ENCODE results near the gene WARS2. TPM values are rescaled to one million over a fixed set of nuclear protein-coding genes. Genes with fewer than 3 reads are reported as not detected.

The WARS2 gene
- total and polyA plus RNA-seq, 2 of the 8 experiments (the other 6 are each of a cell fraction or from before 2014, with no cell fraction given), result 4.3 to 12.9 TPM

- H3K79me1 ChIP-seq (ENCODE audit: low read depth, low read length), result no peaks in the 10 kb centered on the region
- H2BK20ac ChIP-seq (ENCODE audit: low read length), result no peak overlapping the region
- H2BK5ac ChIP-seq (ENCODE audit: low read depth, low read length), result no peak overlapping the region
- no peak overlapping the region for H2BK120ac ChIP-seq (replicated peaks; ENCODE audit: low read depth, low read length)
- ChIA-PET POLR2A (ENCODE audit: partially characterized antibody) (interaction anchor here (0.7 kb wide), 1 partner anchor 53 kb away, joined by 3 read pairs; no protein-coding TSS in a partner anchor), CTCF (ENCODE audit: partially characterized antibody) (interaction anchor here (1.2 to 1.9 kb wide), 2 partner anchors 11 to 44 kb away, joined by 3 to 4 read pairs; no protein-coding TSS in a partner anchor)
- no peak overlapping the region for H2AFZ ChIP-seq (ENCODE audit: low read length)
- no peak for DNase-seq (ENCODE audit: low read depth in 1 of 2, low spot score in 2 of 2)
- no peak overlapping the region for H2BK12ac ChIP-seq (ENCODE audit: low read depth, low read length)
- no peak overlapping the region for H3K9ac ChIP-seq (replicated peaks in 1 of 4; ENCODE audit: extremely low read depth in 1 of 4, low read depth in 3 of 4, low read length in 3 of 4)
- H3K4ac ChIP-seq (replicated peaks; ENCODE audit: insufficient read length, low read depth, low read length), result no peak overlapping the region
- no peak overlapping the region for H3K4me2 ChIP-seq (ENCODE audit: insufficient read depth in 1 of 2, low read depth in 2 of 2, low read length in 2 of 2)
- H4K20me1 ChIP-seq (replicated peaks in 1 of 2; ENCODE audit: control insufficient read depth in 1 of 2, insufficient read depth in 2 of 2, low read length in 2 of 2), result no peaks in the 10 kb centered on the region
- H3K27ac ChIP-seq (ENCODE audit: low read depth, low read length), result no peak overlapping the region
- H3K4me3 ChIP-seq (ENCODE audit: extremely low read depth in 1 of 4, insufficient read depth in 2 of 4, low read depth in 3 of 4, low read length in 4 of 4), result no peak overlapping the region
- no peaks in the 10 kb centered on the region for H3K79me2 ChIP-seq (ENCODE audit: control insufficient read depth in 1 of 2, insufficient read depth in 2 of 2, low read length in 2 of 2)
- H3K23ac ChIP-seq (ENCODE audit: insufficient read length), result no peak overlapping the region
- H3K18ac ChIP-seq (ENCODE audit: extremely low read depth, low read length), result no peak overlapping the region
- H3K27me3 ChIP-seq (replicated peaks in 1 of 4; ENCODE audit: control insufficient read depth in 3 of 4, extremely low read depth in 1 of 4, insufficient read depth in 3 of 4, low read length in 3 of 4), result no peaks in the 10 kb centered on the region
- H3K36me3 ChIP-seq (ENCODE audit: control insufficient read depth in 2 of 4, insufficient read depth in 4 of 4, low read length in 3 of 4), result no peaks in the 10 kb centered on the region
- no peaks in the 10 kb centered on the region for H3K23me2 ChIP-seq (ENCODE audit: low read depth, low read length)
- no peak for FAIRE-seq
- no peak overlapping the region for H3K14ac ChIP-seq (ENCODE audit: insufficient read length)
- H4K5ac ChIP-seq (ENCODE audit: insufficient read length, low read depth, low read length), result no peak overlapping the region
- H3K4me1 ChIP-seq (replicated peaks in 1 of 4; ENCODE audit: control insufficient read depth in 3 of 4, insufficient read depth in 4 of 4, low read length in 3 of 4), result no peaks in the 10 kb centered on the region
- no peaks in the 10 kb centered on the region for H3K9me3 ChIP-seq (ENCODE audit: insufficient read depth in 2 of 2, low read depth in 1 of 2, low read length in 1 of 2)
- H4K8ac ChIP-seq (ENCODE audit: extremely low read depth, insufficient read depth, low read length), result no peak overlapping the region
- no peak overlapping the region for H2AK5ac ChIP-seq (ENCODE audit: low read depth, low read length)
- H4K91ac ChIP-seq (replicated peaks; ENCODE audit: insufficient read length, low read length), result no peak overlapping the region
- H3K56ac ChIP-seq (replicated peaks; ENCODE audit: insufficient read length, low read depth, low read length), result no peak overlapping the region
- no peak overlapping the region for H2BK15ac ChIP-seq (ENCODE audit: low read length)
- TF ChIP-seq NRF1 (IDR thresholded peaks at IDR 0.05; ENCODE audit: low read depth, low read length) (no peak), RAD21 (IDR thresholded peaks at IDR 0.05 in 1 of 2, conservative IDR thresholded peaks at IDR 0.05 in 1 of 2; ENCODE audit: low read depth in 2 of 2, low read length in 2 of 2) (no peak), HDAC2 (IDR thresholded peaks at IDR 0.05; ENCODE audit: borderline replicate concordance in 1 of 2, low read depth in 2 of 2, low read length in 2 of 2) (no peak), KDM1A (IDR thresholded peaks at IDR 0.05; ENCODE audit: borderline replicate concordance, low read length) (no peak), SP2 (IDR thresholded peaks at IDR 0.05; ENCODE audit: low read length) (no peak), JUND (IDR thresholded peaks at IDR 0.05; ENCODE audit: low read length) (no peak), RNF2 (IDR thresholded peaks at IDR 0.05; ENCODE audit: borderline replicate concordance, low read depth, low read length, missing control alignments, poor library complexity, severe bottlenecking) (no peak), GABPA (IDR thresholded peaks at IDR 0.05; ENCODE audit: borderline replicate concordance, insufficient read depth, low read length) (no peak), GTF2F1 (IDR thresholded peaks at IDR 0.05; ENCODE audit: borderline replicate concordance, low read depth, low read length) (no peak), HDAC6 (IDR thresholded peaks at IDR 0.05; ENCODE audit: low read depth, low read length) (no peak), SIN3A (conservative IDR thresholded peaks at IDR 0.05 in 1 of 2, IDR thresholded peaks at IDR 0.05 in 1 of 2; ENCODE audit: low read depth in 1 of 2, low read length in 2 of 2) (no peak), SP4 (IDR thresholded peaks at IDR 0.05; ENCODE audit: low read length) (no peak), MAFK (IDR thresholded peaks at IDR 0.05; ENCODE audit: low read depth, low read length) (no peak)
- TF ChIP-seq, protein P1, sequence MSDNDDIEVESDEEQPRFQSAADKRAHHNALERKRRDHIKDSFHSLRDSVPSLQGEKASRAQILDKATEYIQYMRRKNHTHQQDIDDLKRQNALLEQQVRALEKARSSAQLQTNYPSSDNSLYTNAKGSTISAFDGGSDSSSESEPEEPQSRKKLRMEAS (IDR thresholded peaks at IDR 0.05), result no peak
Observed at GRCh38 chr1:119081267-119081666, 59.2 kb downstream of the WARS2 start.

All from H1 (cell line).